HL-60 (cell line): ENCODE results near the gene HAPLN1.

Experiments used
- DNase-seq, 2 experiments: peaks; one replicate each; pipeline ENCODE4 v3.0.0-alpha.2; 2010 to 2020; ENCODE audit warnings: low read depth in 1 of 2, low spot score in 1 of 2
- H3K27ac ChIP-seq: fragments of 250-450 bp; sonication (Bioruptor Pico); replicated peaks from 2 replicates; pipeline ENCODE4 v1.5.1; 2020; ENCODE audit warnings: mild to moderate bottlenecking, moderate library complexity
- H3K27me3 ChIP-seq: fragments of 250-450 bp; sonication (Bioruptor Pico); 2 replicates; pipeline ENCODE4 v1.5.1; 2021; ENCODE audit warnings: mild to moderate bottlenecking, moderate library complexity; ENCODE audit not compliant: insufficient read depth, poor library complexity, severe bottlenecking
- H3K4me3 ChIP-seq: replicated peaks from 2 replicates; pipeline ENCODE4 v1.5.1; 2011; ENCODE audit warnings: mild to moderate bottlenecking, control low read depth, low read length; ENCODE audit not compliant: insufficient read depth
- GABPA ChIP-seq: IDR thresholded peaks from 2 replicates; pipeline ENCODE4 v1.6.1; 2012; ENCODE audit warnings: low read depth
- POLR2AphosphoS5 ChIP-seq: IDR thresholded peaks from 2 replicates; pipeline ENCODE4 v1.6.1; 2012; ENCODE audit warnings: low read depth
- SPI1 ChIP-seq: IDR thresholded peaks from 2 replicates; pipeline ENCODE4 v1.6.1; 2012; ENCODE audit warnings: low read depth, mild to moderate bottlenecking, borderline replicate concordance
- long read RNA-seq: library from polyadenylated mRNA; unstranded; transcript quantifications from one replicate; pipeline ENCODE4 v2.0.0, GENCODE V29; 2020
- TF ChIP-seq, protein P1 (sequence below): IDR thresholded peaks from one replicate; pipeline ENCODE4 v1.5.1; 2011; ENCODE audit warnings: low read length, control low read depth, inconsistent platforms; ENCODE audit not compliant: insufficient read depth
- TF ChIP-seq, protein P2 (sequence below): IDR thresholded peaks from 2 replicates; pipeline ENCODE4 v1.6.1; 2012; ENCODE audit warnings: low read depth; ENCODE audit not compliant: insufficient replicate concordance

Gene HAPLN1
- long read RNA-seq = 0 reads

DNA sequence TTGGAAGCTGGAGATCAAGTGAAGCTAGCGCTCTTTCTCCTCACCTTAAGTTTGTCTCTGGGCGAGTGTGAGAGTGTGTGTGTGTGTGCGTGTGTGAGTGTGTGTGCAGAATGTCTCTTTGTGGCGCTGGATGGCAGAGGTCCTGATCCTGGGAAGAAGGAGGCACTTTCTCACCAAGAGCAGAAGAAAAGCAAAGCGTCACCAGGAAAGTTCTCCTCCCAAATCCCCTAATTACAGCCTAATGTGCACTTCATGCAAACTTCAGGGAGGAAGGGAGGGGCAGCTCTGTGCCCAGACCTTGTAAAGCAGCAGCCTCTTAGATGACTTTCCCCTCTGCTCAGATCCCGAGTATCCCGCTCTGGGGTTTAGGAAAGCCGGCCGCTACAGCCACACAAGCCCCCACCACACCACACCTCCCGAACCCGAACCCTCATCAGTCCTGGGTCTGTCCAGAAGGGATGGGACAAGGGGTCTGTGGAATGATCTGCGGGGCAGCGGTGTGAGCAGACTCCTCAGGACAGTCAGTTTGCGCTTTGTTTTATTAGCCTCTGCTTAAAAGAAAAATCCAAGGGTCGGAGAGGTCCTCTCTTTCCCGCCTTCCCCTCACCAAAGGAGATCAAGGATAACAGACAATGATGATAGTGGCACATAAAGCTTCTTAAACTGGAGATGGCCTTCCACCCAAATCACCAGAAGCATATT, at the start of gene HAPLN1:
Gene HAPLN1 (minus strand): TSS at position 20 of the 702 bp plus-strand sequence. CDS start 47,332 bp downstream, outside the sequence.
- no peak within 1 kb of the TSS for H3K27ac ChIP-seq
- no peak for DNase-seq
- TF ChIP-seq, protein P1, sequence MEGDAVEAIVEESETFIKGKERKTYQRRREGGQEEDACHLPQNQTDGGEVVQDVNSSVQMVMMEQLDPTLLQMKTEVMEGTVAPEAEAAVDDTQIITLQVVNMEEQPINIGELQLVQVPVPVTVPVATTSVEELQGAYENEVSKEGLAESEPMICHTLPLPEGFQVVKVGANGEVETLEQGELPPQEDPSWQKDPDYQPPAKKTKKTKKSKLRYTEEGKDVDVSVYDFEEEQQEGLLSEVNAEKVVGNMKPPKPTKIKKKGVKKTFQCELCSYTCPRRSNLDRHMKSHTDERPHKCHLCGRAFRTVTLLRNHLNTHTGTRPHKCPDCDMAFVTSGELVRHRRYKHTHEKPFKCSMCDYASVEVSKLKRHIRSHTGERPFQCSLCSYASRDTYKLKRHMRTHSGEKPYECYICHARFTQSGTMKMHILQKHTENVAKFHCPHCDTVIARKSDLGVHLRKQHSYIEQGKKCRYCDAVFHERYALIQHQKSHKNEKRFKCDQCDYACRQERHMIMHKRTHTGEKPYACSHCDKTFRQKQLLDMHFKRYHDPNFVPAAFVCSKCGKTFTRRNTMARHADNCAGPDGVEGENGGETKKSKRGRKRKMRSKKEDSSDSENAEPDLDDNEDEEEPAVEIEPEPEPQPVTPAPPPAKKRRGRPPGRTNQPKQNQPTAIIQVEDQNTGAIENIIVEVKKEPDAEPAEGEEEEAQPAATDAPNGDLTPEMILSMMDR = no peak
- no peak for TF ChIP-seq SPI1
- TF ChIP-seq POLR2AphosphoS5 = no peak
- H3K4me3 ChIP-seq = no peak within 1 kb of the TSS
- H3K27me3 ChIP-seq = no peaks in the 10 kb centered on the region

GRCh38 chr5:83767409-83767992, 46.8 kb upstream of the HAPLN1 start:
- DNase-seq = no peak
- Histone ChIP-seq H3K27me3 (no peaks in the 10 kb centered on the region), H3K27ac (no peak overlapping the region), H3K4me3 (no peak overlapping the region)
- TF ChIP-seq, protein P1 = no peak
- no peak for TF ChIP-seq POLR2AphosphoS5
- TF ChIP-seq, protein P2, sequence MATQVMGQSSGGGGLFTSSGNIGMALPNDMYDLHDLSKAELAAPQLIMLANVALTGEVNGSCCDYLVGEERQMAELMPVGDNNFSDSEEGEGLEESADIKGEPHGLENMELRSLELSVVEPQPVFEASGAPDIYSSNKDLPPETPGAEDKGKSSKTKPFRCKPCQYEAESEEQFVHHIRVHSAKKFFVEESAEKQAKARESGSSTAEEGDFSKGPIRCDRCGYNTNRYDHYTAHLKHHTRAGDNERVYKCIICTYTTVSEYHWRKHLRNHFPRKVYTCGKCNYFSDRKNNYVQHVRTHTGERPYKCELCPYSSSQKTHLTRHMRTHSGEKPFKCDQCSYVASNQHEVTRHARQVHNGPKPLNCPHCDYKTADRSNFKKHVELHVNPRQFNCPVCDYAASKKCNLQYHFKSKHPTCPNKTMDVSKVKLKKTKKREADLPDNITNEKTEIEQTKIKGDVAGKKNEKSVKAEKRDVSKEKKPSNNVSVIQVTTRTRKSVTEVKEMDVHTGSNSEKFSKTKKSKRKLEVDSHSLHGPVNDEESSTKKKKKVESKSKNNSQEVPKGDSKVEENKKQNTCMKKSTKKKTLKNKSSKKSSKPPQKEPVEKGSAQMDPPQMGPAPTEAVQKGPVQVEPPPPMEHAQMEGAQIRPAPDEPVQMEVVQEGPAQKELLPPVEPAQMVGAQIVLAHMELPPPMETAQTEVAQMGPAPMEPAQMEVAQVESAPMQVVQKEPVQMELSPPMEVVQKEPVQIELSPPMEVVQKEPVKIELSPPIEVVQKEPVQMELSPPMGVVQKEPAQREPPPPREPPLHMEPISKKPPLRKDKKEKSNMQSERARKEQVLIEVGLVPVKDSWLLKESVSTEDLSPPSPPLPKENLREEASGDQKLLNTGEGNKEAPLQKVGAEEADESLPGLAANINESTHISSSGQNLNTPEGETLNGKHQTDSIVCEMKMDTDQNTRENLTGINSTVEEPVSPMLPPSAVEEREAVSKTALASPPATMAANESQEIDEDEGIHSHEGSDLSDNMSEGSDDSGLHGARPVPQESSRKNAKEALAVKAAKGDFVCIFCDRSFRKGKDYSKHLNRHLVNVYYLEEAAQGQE = no peak
- TF ChIP-seq GABPA = no peak
- no peak for TF ChIP-seq SPI1

GRCh38 chr5:83764101-83764500, 43.4 kb upstream of the HAPLN1 start:
- Histone ChIP-seq H3K4me3 (no peak overlapping the region), H3K27ac (no peak overlapping the region), H3K27me3 (no peaks in the 10 kb centered on the region)
- DNase-seq = no peak
- TF ChIP-seq POLR2AphosphoS5 = no peak
- TF ChIP-seq, protein P1 = no peak
- TF ChIP-seq GABPA = no peak
- TF ChIP-seq, protein P2 = no peak
- no peak for TF ChIP-seq SPI1
